HG03045 (cell line): ENCODE results near the gene CADM1.

Experiments used
- ATAC-seq: cut with Tn5 transposase; IDR thresholded peaks from one replicate; pipeline ENCODE4 v1.9.1; 2021; ENCODE audit warnings: mild to moderate bottlenecking, moderate library complexity; ENCODE audit not compliant: unreplicated experiment

The CADM1 gene

DNA sequence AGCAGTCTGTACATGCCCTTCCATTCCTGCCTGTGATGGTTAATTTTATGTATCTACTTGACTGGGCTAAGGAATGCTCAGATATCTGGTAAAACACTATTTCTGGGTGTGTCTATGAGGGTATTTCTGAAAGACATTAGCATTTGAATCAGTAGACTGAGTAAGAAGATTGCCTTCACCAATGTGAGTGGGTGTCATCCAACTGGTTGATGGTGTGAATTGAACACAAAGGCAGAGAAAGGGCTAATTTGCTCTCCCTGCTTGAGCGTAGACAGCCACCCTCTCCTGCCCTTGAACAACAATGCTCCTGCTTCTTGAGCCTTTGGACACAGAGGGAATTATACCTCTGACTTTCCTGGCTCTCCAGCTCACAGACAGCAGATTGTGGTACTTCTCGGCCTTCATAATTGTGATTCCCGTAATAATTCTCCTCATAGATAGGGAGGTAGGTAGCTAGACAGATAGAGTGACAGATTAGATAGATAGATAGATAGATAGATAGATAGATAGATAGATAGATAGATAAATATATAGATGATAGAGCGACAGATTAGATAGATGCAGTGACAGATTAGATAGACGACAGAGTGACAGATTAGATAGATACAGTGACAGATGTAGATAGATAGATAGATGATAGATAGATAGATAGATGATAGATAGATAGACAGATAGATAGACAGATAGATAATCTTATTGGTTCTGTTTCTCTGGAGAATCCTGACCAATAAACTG, 370.6 kb downstream of the CADM1 start:
- ATAC-seq: no peak

DNA sequence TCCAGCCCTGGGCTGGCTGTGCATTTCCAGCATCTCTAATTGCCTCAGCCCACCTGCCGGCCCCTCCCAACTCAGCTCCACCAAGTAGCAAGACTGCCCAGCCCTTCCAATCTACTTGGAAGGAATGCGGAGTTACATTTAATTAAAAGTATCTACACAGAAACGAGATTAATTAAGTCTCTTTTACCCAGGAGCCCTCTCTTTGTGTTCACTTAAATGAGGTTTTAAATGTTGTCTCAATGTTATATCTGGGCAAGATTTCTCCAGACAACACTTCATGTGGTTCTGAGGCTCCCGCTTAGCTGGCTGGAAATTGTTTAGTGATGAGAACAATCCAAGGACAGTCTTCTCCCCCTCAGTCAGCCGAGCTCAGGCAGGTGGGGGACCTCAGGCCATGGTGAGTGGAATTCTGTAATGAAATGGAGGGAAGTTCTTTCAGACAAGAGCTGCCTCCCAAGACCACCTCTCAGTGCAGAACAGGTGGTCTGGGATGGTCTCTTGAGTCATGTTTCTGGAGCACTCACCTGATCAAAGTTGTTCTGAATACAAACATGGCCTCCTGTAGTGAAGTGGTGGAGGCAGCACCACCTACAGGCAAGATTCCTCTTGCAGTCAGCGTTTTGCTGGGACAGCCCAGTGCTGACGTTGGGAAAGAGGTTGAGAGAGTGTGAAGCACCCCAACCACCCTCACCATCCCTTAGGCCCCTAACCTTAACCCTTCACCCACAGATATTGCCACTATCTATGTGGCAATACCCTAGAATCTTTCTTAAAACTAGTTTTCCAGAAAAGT, 371.6 kb downstream of the CADM1 start:
- ATAC-seq: no peak

DNA sequence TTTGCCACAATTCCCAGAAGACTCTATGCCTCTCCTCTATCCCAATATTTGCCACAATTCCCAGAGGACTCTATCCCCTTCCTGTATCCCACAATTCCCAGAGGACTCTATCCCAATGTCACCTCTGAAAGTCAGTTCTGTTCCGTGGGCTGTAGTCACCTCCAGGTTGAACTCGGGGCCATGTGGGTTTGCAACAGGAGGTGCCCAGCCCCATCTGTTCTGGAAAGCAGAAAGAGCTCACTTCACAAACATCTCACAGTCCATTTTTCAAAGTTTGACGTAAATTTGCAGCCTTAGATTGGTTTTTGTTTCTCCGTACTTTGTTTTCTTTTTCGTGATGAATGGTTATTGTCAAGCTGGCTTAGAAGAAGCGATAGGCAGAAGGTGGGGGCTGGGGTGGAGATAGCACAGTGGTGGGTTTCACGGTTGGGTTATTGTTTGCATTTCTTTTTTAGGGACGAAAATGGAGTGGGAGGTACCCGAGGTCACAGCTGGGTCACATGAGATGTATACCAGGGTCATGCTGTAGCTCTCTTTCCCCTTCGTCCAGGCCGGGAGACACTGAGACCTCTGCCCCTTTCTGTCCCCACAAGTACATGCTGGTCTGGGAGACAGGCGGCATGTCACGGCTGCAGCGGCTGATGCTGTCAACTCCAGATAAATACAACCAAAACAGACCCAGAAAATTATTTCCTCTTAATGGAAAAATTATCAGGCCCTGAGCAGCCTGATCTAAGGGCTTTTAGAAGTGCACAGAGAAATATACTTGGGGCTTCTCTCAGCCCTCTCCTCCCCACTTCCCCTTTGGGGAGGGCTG, 374.5 kb downstream of the CADM1 start:
- ATAC-seq: no peak

DNA sequence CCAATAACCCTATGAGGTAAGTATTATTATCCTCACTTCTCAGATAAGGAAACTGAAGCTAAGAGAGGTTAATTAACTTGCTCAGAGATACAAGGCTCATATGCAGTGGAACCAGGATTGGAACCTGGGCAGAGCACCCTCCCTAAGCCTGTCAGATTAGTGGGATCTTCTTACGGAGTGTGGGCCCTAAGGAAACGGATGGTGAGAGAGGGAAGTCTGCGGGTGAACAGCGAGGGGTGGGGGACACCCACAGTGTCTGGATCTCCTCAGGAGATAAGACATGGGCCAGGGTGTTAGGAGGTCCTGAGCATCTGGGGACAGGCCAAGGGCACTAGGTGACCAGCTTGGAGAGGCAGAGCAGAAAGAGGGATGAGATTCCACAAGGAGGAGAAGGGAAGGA, 376.0 kb downstream of the CADM1 start:
- ATAC-seq: no peak

DNA sequence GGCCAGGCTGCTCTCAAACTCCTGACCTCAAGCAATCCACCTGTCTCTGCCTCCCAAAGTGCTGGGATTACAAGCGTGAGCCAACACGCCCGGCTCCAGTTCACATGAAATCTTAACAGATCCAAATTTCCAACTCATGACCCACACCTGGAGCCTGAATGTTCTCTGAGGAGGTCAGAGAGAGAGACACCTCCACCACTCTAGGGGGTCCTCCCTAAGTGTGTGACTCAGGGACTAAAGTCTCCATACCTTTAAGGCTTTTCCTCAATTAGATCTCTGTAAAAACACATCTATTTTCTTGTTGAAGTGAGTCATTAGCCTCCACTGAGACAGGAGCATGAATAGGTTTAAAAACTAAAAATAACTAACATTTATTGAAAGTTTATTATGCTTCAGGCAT, 376.4 kb downstream of the CADM1 start:
- no peak for ATAC-seq

DNA sequence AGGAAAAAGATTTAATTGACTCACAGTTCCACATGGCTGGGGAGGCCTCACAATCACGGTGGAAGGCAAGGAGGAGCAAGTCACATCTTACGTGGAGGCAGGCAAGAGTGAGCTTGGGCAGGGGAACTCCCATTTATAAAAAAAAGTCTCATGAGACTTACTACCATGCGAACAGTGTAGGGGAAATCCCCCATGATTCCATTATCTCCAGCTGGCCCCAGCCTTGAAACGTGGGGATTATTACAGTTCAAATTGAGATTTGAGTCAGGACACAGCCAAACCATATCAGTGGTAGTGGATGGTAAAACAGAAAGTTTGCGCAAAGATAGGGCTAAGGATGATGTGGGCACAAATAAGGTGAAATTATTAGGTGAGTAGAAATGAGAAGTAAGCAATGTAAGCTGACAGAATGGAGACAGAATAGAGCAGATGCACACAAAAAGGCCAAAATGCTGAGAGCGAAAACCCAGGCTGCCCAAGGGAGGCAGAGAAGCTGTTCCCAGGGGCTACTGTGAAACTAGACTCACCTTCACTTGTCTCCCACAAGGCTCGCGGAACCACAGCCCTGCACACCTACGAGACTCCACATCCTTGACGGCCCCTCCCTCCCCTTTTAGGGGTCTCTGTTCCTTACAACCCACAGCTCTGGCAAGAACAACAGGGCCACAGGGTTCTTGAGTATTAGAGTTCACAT, 377.6 kb downstream of the CADM1 start:
- ATAC-seq: peak; percentile 85

DNA sequence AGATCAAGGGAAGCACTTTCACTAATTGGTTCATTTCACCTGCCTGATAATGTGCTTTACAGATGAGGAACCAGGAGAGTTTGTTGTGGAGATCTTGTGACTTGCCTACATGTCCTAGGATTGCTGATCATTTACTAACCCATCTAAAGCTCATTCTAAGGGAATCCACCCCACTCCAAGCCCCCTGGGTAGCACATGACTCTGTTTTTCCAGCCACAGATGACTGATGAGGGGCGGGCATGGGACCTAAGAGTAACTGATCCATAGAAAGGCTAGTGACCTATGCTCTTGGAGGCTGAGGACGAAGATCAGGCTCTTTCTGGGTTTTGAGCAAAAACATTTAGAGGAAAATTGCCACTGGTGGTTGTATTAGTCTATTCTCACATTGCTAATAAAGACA, 378.1 kb downstream of the CADM1 start:
- peak; percentile 9 for ATAC-seq

DNA sequence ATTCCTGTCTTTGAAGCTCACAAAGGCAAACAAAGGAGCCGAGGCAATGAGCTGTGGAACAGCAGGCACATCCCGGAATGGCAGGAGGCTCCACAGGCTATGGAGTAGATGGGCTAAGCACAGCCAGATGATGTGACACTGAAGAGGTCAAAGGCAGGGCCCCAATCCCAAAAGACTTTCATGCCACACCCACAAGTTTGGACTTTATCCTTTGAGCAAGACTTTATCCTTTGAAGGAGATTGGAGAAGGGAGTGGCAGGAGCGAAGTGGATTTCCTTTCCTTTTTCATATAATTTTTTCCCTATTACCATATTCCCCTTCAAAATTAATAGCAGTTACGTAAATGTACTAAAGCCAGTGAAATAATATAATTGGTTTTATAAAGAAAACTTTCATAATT, 379.4 kb downstream of the CADM1 start:
- ATAC-seq: no peak

DNA sequence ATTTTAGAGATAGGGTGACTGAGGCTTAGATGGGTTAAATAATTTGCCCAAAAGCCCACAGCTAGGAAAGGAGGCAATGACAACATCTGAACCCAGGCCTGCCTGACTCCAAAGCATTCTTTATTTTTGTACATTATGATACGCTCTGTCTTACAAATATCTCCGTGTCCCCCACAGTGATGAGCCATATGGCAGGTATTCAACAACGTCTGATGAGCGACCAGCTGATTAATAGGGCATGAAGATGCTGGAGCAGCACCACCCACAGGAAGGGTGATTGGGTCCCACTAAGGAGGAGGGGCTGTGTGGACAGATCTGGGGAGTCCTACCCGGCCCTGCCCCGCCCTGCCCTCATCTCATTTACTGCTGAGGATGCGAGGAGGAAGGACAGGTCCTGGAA, 380.6 kb downstream of the CADM1 start:
- no peak for ATAC-seq

DNA sequence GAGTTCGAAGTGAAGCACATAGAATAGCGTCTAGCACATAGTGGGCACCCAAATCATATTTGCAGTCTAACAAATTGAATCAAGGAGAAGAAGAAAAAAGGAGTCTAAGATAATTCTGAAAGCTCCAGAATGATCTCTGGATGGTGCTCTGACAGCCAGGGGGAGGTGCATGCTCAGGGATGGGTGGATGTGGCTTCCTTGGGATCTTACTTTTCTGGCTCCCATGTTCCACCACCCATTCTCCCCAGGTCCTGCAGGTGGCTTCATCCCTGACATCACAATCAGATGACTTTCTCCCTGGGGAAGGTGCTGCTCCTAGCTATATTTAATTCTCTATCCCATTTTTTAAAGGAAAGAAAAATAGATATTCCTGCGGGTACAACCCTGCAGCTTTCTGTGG, 381.9 kb downstream of the CADM1 start:
- no peak for ATAC-seq
